NCI-H748 (cell line): ENCODE measurements around the gene CSTF2.
"Not testable (repeated sequence)": the region's sequence is repeated elsewhere in the genome, so short reads cannot be mapped to it uniquely, and the experiment has no call there.

Experiments
- DNase-seq: peaks from one replicate; lab custom pipeline; 2025; ENCODE audit not compliant: unreplicated experiment; lab: John Stamatoyannopoulos, UW

The CSTF2 gene

GRCh38 chrX:100819837-100820666 is at the start of gene CSTF2:
TSS of gene CSTF2 (plus strand) at chrX:100820391. CDS start at chrX:100820417, 26 bp downstream.
- DNase-seq = peak; percentile 91

- DNase-seq = not testable (repeated sequence)
Observed at GRCh38 chrX:100796371-100796770, 23.8 kb upstream of the CSTF2 start.

- no peak for DNase-seq
Observed at GRCh38 chrX:100797359-100797758, 22.8 kb upstream of the CSTF2 start.

- DNase-seq = no peak
Observed at GRCh38 chrX:100798484-100799214, 21.5 kb upstream of the CSTF2 start.

- no peak for DNase-seq
Observed at GRCh38 chrX:100802843-100803242, 17.3 kb upstream of the CSTF2 start.

GRCh38 chrX:100804780-100805179 is 15.4 kb upstream of the CSTF2 start:
- DNase-seq = no peak

- not testable (repeated sequence) for DNase-seq
Observed at GRCh38 chrX:100808265-100808664, 11.9 kb upstream of the CSTF2 start.

- no peak for DNase-seq
Observed at GRCh38 chrX:100812216-100813158, 7.7 kb upstream of the CSTF2 start.

GRCh38 chrX:100817340-100817739 is 2.9 kb upstream of the CSTF2 start:
- no peak for DNase-seq

- no peak for DNase-seq
Observed at GRCh38 chrX:100819534-100819836, 706 bp upstream of the CSTF2 start.

- no peak for DNase-seq
Observed at GRCh38 chrX:100829730-100830129, 9.5 kb downstream of the CSTF2 start.

- no peak for DNase-seq
Observed at GRCh38 chrX:100830143-100830542, 10.0 kb downstream of the CSTF2 start.

- DNase-seq = no peak
Observed at GRCh38 chrX:100830547-100830946, 10.4 kb downstream of the CSTF2 start.

- DNase-seq = no peak
Observed at GRCh38 chrX:100831219-100831946, 11.2 kb downstream of the CSTF2 start.

- DNase-seq = no peak
Observed at GRCh38 chrX:100850317-100850716, 30.1 kb downstream of the CSTF2 start.

GRCh38 chrX:100852810-100853209 is 32.6 kb downstream of the CSTF2 start:
- no peak for DNase-seq

GRCh38 chrX:100863326-100863864 is 43.2 kb downstream of the CSTF2 start:
- no peak for DNase-seq

GRCh38 chrX:100864657-100865391 is 44.6 kb downstream of the CSTF2 start:
- no peak for DNase-seq

GRCh38 chrX:100868273-100868672 is 48.1 kb downstream of the CSTF2 start:
- no peak for DNase-seq

GRCh38 chrX:100870527-100870926 is 50.3 kb downstream of the CSTF2 start:
- DNase-seq = no peak
